Kidney epithelial cell (primary cell): ENCODE measurements around the gene ANAPC1. TPM values are rescaled to one million over a fixed set of nuclear protein-coding genes. Genes with fewer than 3 reads are reported as not detected.

Experiments used
- DNase-seq: peaks from one replicate; pipeline ENCODE4 v3.0.0-alpha.2; 2010; ENCODE audit warnings: low read depth
- H3K27me3 ChIP-seq: 2 replicates; pipeline ENCODE4 v1.6.0; 2011; ENCODE audit warnings: low read length; ENCODE audit not compliant: control insufficient read depth, insufficient read depth
- H3K36me3 ChIP-seq: 2 replicates; pipeline ENCODE4 v1.5.1; 2011; ENCODE audit warnings: low read length; ENCODE audit not compliant: control insufficient read depth, insufficient read depth
- H3K4me3 ChIP-seq: 2 replicates; pipeline ENCODE4 v1.5.1; 2011; ENCODE audit warnings: low read depth, mild to moderate bottlenecking, control low read depth, low read length
- total RNA-seq: library from RNA; depleted of rRNA; stranded (reverse); fragments of >200 nt; gene quantifications from 2 replicates; pipeline ENCODE4 v1.2.3, GENCODE V29; 2015
- TF ChIP-seq, protein P1 (sequence below): IDR thresholded peaks from 2 replicates; pipeline ENCODE4 v1.5.1; 2011; ENCODE audit warnings: mild to moderate bottlenecking, moderate library complexity, low read length, control low read depth, inconsistent platforms; ENCODE audit not compliant: insufficient read depth, poor library complexity, severe bottlenecking

Gene ANAPC1
- total RNA-seq, 1 donor from 2014 or later: 47.6 TPM

- Histone ChIP-seq H3K27me3 (no peaks in the 10 kb centered on the region), H3K36me3 (peaks cover 1% of the 10 kb centered on the region), H3K4me3 (no peak overlapping the region)
- TF ChIP-seq, protein P1, sequence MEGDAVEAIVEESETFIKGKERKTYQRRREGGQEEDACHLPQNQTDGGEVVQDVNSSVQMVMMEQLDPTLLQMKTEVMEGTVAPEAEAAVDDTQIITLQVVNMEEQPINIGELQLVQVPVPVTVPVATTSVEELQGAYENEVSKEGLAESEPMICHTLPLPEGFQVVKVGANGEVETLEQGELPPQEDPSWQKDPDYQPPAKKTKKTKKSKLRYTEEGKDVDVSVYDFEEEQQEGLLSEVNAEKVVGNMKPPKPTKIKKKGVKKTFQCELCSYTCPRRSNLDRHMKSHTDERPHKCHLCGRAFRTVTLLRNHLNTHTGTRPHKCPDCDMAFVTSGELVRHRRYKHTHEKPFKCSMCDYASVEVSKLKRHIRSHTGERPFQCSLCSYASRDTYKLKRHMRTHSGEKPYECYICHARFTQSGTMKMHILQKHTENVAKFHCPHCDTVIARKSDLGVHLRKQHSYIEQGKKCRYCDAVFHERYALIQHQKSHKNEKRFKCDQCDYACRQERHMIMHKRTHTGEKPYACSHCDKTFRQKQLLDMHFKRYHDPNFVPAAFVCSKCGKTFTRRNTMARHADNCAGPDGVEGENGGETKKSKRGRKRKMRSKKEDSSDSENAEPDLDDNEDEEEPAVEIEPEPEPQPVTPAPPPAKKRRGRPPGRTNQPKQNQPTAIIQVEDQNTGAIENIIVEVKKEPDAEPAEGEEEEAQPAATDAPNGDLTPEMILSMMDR: no peak
- DNase-seq: no peak
Measured at GRCh38 chr2:111924617-111925107, 40.7 kb upstream of the ANAPC1 start.

GRCh38 chr2:111923276-111923804 lies 39.3 kb upstream of the ANAPC1 start:
- TF ChIP-seq, protein P1: no peak
- no peak overlapping the region for H3K4me3 ChIP-seq
- peaks cover 1% of the 10 kb centered on the region for H3K36me3 ChIP-seq
- no peaks in the 10 kb centered on the region for H3K27me3 ChIP-seq
- no peak for DNase-seq

- peak; percentile 61 for DNase-seq
- peaks cover 1% of the 10 kb centered on the region for H3K36me3 ChIP-seq
- no peaks in the 10 kb centered on the region for H3K27me3 ChIP-seq
- H3K4me3 ChIP-seq: no peak overlapping the region
- TF ChIP-seq, protein P1: no peak
Measured at GRCh38 chr2:111919794-111920608, 36.0 kb upstream of the ANAPC1 start.

DNA sequence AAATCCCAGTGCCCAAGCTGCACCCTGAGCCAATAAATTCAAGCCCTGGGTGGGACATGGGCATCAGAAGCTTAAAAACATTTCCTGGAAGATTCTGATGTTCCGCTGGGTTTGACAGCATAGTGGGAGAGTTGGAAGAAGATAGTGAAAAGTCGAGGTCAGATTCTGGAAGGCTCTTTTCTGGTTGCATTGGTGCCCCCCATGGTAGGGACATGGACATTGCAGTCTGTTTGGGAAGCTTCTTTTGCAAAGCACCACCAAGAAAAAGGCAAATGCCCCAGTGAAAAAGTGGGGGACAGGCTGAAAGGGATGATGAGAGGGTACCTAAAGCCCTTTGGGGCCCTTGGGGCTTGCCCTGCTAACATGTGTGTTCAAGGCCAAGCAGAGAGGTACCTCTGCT lies 35.4 kb upstream of the ANAPC1 start:
- DNase-seq: no peak
- H3K27me3 ChIP-seq: no peaks in the 10 kb centered on the region
- TF ChIP-seq, protein P1: peak; percentile 39

GRCh38 chr2:111918383-111918806 lies 34.4 kb upstream of the ANAPC1 start:
- no peak for DNase-seq
- TF ChIP-seq, protein P1: no peak
- no peaks in the 10 kb centered on the region for H3K27me3 ChIP-seq

More for the DNA sequence above, 35.4 kb upstream of the ANAPC1 start:
- H3K36me3 ChIP-seq: peaks cover 1% of the 10 kb centered on the region
- H3K4me3 ChIP-seq: no peak overlapping the region

More at GRCh38 chr2:111918383-111918806, 34.4 kb upstream of the ANAPC1 start:
- Histone ChIP-seq H3K4me3 (no peak overlapping the region), H3K36me3 (no peaks in the 10 kb centered on the region)
